GDM1 (cell line): ENCODE data around the gene SEPTIN8.

Experiments used
- DNase-seq: peaks from one replicate; lab custom pipeline; 2025; lab: John Stamatoyannopoulos, UW

The SEPTIN8 gene

DNA sequence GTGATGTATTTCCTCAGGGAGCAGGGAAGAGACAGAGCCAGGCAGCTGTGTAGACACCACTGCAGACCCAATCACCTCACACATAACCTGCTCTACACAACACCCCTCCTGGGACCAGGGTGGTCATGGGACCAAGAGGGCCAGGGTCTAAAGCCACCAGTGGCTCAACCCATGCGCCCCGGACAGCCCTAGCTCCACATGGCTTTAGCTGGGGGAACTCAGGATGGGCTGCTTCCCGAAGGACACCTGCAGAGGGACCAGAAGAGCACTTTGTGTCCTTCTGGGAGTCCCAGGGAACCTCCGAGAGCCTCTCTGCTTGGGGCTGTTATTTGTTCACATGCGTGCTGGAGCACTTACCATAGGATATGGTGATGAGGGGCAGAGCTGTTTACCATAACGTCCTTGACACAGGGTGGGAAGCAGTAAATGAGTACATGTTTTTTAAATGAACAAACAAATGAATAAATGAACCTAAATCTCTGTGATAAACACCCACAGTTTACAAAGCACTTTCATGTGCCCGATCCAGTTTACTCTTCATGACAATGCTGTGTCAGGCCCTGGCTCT, 12.3 kb downstream of the SEPTIN8 start:
- DNase-seq = no peak

GRCh38 chr5:132764051-132764450, 13.0 kb downstream of the SEPTIN8 start:
- no peak for DNase-seq

GRCh38 chr5:132763181-132764036, 13.6 kb downstream of the SEPTIN8 start:
- DNase-seq = no peak

- DNase-seq = no peak
These were observed 14.6 kb downstream of the SEPTIN8 start for GRCh38 chr5:132762246-132763000.

DNA sequence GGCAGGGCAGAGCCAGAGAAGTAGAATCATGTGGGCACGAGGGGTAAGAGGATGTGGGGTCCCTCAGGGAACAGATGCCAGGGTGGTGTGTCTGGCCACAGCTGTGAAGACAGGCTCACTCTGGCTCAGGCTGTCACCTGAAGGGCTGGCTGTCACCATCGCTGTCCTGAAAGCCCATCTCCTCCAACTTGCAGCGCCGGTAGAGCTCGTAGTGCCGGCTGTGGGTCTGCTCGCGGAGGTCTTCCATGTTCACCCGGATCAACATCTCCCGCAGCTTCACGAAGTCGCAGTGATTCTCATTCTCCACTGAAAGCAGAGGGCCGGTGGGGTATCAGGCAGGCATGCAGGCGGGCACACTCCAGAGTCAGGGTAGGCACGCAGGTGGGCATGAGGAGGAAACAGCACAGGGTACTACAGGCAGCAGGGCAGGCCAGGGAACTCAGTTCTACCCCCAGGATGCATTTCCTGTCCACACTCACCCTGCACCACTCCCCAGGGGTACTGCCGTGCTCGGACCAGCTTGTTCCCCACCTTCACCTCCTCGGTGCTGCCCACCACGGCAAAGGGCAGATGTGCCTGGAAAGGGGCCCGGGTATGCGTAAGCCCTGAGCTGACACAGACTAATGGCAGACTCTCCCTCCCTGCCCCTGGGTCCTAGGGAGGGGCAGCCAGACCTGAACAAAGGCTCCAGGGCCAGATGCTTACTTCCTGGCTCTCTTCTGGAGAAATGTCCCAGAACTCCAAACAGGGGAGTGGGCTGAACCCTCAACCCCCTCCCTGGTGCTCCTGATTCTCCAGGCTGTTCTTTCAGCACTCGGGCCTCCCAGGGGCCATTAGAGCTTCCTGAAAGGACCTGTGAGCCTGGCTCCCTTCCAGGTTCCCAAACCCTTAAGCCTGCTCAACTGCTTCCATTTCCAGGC, 15.5 kb downstream of the SEPTIN8 start:
- no peak for DNase-seq

DNA sequence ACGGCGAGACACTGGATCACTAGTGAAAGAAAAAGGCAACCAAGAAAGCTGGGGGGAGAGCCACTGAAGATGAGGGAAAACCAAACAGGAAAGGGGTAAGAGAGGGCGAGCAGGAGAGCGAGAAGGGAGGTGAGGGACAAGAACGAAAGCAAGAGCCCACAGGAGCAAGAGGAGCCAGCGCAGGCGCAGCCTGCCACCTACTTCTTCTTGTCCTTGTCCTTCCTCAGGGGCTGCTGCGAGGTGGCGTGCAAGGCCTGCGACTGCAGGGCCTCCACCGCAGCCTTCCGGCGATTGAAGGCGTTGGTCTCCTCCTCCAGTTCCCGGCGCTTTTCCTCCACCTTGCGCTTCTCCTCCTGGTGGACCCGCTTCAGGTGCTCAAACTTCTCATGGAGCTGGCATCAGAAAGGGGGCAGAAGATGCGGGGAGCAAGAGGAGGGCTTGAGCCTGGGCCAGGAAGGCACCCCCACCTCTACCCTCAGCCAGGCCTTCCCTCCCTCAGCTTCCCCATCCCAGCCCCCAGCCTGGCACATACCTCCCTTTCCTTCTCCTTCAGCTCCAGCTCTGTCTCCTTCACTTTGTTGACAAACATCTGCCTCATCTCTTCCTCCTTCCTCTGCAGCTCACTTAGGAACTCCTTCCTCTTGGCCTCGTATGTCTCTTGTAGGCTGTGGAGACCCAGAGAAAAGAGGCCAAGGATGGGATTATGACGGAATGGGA, 16.3 kb downstream of the SEPTIN8 start:
- no peak for DNase-seq

GRCh38 chr5:132760049-132760420, 17.0 kb downstream of the SEPTIN8 start:
- no peak for DNase-seq

DNA sequence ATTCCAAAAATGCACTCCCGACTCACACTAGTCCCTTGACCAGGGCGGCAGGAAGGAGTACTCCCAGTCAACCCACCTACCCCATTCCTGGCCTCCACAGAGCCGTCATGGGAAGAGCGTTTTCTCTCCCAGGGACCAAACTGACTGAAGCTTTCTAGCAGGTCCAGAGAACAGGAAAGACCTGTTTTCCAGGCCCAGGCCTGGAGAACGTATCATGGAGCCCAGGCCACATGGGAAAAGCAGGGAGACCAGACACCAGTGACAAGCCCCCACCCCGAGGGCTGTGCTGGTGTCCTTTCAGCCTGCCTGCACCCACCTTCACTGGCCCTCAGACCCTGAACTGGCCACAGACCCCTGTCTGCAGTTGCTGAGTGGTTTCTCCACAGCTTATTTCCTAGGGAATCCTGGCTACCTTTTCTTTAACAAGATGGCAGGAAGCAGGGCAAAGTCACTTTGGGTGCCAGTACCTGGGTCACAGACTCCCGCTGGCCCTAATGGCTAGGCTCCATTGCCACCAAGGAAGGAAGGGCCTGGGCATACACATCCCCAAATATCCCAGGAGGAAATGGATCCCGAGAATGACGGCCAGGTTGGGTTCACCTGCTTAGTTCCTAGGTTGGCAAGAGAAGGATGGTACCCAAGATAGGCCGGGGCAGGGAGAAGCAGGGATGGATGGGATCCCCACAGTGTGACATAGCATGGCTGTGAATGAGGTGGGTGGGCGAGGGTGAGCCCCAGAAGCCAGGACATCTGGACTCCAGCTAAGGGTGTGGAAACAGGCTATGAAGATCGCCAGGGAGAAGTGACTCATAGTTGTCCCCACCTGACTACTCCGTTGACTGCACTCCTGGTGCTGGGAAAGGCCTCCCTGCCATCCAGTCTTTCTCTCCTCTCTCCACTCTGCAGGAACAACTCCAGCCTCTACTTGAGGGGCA, 17.7 kb downstream of the SEPTIN8 start:
- no peak for DNase-seq

- no peak for DNase-seq
These were observed 18.6 kb downstream of the SEPTIN8 start for GRCh38 chr5:132758451-132758850.

- DNase-seq = no peak
These were observed 20.5 kb downstream of the SEPTIN8 start for GRCh38 chr5:132756542-132756941.

DNA sequence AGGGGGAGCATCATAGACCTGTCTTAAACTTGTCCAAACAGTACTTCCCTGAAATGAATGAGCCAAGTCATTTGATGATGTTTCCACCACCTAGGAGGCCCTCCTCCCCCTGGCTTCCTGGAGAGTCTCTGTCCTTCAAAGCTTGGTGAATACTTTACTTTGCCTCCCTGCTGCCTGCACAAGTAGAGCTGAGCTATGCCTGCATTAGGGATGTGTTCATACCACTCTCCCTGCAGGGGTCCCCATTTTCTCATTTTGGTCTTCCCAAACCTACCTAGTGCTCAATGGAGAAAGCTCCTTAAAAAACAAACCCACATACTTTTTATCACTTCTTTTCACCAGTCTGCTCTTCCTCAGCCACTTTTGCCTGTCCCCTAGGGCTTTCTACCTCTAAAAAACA, 22.1 kb downstream of the SEPTIN8 start:
- no peak for DNase-seq

GRCh38 chr5:132754111-132754510, 22.9 kb downstream of the SEPTIN8 start:
- DNase-seq = no peak

- peak; percentile 8 for DNase-seq
These were observed 23.7 kb downstream of the SEPTIN8 start for GRCh38 chr5:132753135-132753987.

GRCh38 chr5:132752581-132753125, 24.4 kb downstream of the SEPTIN8 start:
- no peak for DNase-seq

DNA sequence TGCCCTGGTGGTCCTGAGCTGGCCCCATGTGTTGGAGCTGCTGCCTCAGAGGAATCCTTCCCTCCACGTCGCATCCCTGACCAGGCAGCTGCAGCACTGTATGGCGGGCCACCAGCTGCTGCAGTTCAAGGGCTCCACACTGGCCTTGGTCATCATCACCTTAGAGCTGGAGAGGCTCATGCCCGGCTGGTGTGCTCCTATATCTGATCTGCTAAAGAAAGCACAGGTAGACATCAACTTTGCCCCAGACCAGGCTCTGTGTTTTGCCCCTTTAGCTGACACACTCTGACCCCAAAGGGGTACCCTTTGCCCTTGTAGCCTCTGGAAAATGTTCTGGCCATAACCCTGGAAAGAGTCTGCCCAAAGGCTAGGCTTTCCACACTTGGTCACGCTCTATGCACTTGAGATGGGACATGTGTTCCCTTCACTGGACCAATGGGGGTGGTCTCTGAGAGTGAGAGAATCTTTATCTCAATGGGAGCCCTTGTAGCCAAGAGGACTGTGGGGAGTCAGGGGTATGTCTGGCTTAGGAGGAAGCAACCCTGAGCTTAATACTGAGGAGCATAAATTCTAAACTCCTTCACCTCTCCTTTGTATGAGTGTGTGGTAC, 25.0 kb downstream of the SEPTIN8 start:
- no peak for DNase-seq

DNA sequence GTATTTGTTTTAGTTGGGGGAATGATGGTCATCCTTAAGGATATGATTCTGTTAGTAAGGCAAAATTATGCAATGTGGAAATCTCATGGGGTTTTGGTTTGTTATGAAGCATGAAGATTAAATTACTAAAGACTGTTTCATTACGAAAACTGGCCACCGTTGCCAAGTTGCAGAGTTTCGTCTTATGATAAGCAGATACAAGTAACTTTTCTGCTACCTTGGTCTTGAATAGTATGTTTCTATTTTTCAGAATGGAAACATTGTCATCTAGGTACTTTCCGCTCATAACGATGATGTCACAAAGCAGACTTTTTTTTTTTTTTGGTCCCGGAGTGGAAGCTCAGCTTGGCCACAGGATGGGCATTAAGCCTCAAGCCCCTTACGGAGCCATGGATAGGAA, 25.6 kb downstream of the SEPTIN8 start:
- no peak for DNase-seq

DNA sequence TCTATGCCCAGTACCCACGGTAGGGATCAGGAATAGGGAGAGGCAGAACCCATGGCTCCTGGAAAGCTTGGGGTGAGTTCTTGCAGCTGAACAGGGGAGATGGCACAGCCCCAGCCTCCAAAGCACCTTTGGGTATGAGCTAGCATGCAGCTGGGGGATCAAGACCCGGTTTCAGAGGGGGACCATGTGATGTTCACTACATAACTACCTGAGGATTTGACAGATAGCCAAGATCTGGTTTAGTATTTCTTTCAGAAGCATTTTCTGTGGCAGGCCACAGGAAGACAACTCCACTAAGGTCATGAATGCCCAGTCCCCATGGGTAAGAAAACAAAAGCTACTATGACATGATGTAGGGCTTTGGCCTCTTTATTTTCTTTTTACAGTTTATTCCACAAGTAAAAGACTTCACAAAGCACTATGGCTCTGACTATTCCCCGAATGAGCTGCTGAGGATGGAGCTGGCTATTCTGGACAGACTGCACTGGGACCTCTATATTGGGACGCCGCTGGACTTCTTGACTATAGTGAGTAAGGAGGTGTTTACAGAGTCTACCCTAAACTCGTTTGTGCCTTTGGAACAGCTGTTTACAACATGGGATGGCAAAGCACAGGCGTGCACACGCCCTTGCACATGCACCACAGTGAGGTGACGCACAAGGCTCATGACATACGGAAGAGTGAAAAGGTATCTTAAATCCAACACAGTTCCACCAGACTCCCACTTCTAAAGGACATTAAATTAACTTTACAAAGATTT, 26.4 kb downstream of the SEPTIN8 start:
- no peak for DNase-seq

GRCh38 chr5:132749506-132749905, 27.5 kb downstream of the SEPTIN8 start:
- DNase-seq = no peak
